Suppressor macrophage (primary cell): ENCODE results near the gene ZNF438.
A peak's percentile ranks its signal among the peaks of the same experiment; 100 is the strongest.

ENCODE experiments used
- DNase-seq, 4 experiments: peaks; one replicate each; pipeline ENCODE4 v3.0.0-alpha.2; 2020 to 2022

ZNF438 gene

GRCh38 chr10:30877111-30877510, 154.6 kb downstream of the ZNF438 start:
- peak in 3 of 4 experiments; percentile 8 to 25 (median 17) for DNase-seq

- no peak for DNase-seq
Measured at GRCh38 chr10:30873411-30873810, 158.3 kb downstream of the ZNF438 start.

GRCh38 chr10:30870896-30871295, 160.8 kb downstream of the ZNF438 start:
- DNase-seq: no peak

GRCh38 chr10:30869566-30869965, 162.1 kb downstream of the ZNF438 start:
- DNase-seq: no peak

GRCh38 chr10:30868611-30869010, 163.1 kb downstream of the ZNF438 start:
- DNase-seq: no peak

GRCh38 chr10:30866896-30867295, 164.8 kb downstream of the ZNF438 start:
- DNase-seq: no peak

- DNase-seq: no peak
Measured at GRCh38 chr10:30865141-30865926, 166.3 kb downstream of the ZNF438 start.

GRCh38 chr10:30863516-30864210, 168.0 kb downstream of the ZNF438 start:
- DNase-seq: no peak

GRCh38 chr10:30862486-30862885, 169.2 kb downstream of the ZNF438 start:
- DNase-seq: peak in 2 of 4 experiments; percentile 10 to 28

- DNase-seq: no peak
Measured at GRCh38 chr10:30861976-30862375, 169.7 kb downstream of the ZNF438 start.

- DNase-seq: no peak
Measured at GRCh38 chr10:30861221-30861620, 170.4 kb downstream of the ZNF438 start.

- no peak for DNase-seq
Measured at GRCh38 chr10:30858499-30858898, 173.2 kb downstream of the ZNF438 start.

GRCh38 chr10:30857803-30858202, 173.9 kb downstream of the ZNF438 start:
- peak; percentile 6 to 39 (median 23) for DNase-seq

GRCh38 chr10:30855131-30855530, 176.5 kb downstream of the ZNF438 start:
- DNase-seq: no peak

- DNase-seq: no peak
Measured at GRCh38 chr10:30854656-30855055, 177.0 kb downstream of the ZNF438 start.

GRCh38 chr10:30853066-30853465, 178.6 kb downstream of the ZNF438 start:
- peak in 3 of 4 experiments; percentile 17 to 56 (median 25) for DNase-seq

- DNase-seq: no peak
Measured at GRCh38 chr10:30850776-30851175, 180.9 kb downstream of the ZNF438 start.

- DNase-seq: no peak
Measured at GRCh38 chr10:30849231-30850035, 182.2 kb downstream of the ZNF438 start.

- DNase-seq: no peak
Measured at GRCh38 chr10:30848396-30849032, 183.2 kb downstream of the ZNF438 start.

GRCh38 chr10:30847642-30848041, 184.0 kb downstream of the ZNF438 start:
- DNase-seq: no peak

GRCh38 chr10:30847199-30847598, 184.5 kb downstream of the ZNF438 start:
- DNase-seq: no peak

GRCh38 chr10:30846710-30847109, 185.0 kb downstream of the ZNF438 start:
- no peak for DNase-seq

GRCh38 chr10:30842894-30843293, 188.8 kb downstream of the ZNF438 start:
- DNase-seq: no peak
